22Rv1 (cell line): Measurements from ENCODE around the gene GCH1.

Source experiments
- CTCF ChIP-seq: fragments of 450-650 bp; IDR thresholded peaks from 2 replicates; pipeline ENCODE4 v1.5.1; 2017; ENCODE audit warnings: mild to moderate bottlenecking
- ZFX ChIP-seq: fragments of 450-650 bp; IDR thresholded peaks from 2 replicates; pipeline ENCODE4 v1.6.1; 2017; ENCODE audit warnings: antibody characterized with exemption, borderline replicate concordance

GRCh38 chr14:54902143-54902520 lies 494 bp downstream of the GCH1 start:
- TF ChIP-seq CTCF = no peak
- no peak for TF ChIP-seq ZFX
